ENCODE data around the gene KCNK6.

The KCNK6 gene

DNA sequence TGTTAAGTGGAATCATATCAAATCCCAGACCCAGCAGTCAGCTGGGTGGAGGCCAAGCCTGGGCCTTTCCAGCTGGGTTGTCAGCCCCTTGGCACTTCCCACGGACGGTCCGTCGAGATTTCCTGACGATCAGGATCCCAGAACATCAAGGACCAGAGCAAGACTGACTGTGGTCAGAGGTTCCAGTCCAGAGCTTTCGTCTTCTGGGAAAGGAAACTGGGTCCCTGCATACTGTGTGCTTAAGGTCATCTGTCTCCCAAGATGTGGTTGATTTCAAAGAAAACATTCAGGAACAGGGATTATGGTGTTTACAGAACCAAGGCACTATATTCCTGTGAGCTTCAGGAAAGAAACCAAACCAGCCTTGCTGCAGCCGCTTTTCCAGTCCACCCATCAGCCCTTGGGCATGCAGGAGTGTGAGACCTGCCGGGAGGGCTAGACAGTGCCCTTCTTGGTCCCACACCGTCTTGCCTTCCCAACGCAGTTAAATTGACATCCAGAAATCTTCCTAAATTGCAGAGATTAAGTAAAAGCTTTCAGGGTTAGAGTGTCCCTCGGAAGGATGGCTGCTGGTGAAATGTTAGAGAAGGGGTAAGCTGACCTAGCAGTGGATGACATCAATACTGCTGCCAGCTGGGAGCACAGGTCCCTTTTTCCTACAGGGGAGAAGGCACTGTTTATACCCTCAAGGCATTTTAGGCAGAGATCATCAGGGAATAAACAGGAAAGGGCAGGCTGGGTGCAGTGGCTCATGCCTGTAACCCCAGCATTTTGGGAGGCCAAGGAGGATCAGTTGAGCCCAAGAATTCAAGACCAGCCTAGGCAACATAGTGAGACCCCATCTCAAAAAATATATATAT lies 20.6 kb upstream of the KCNK6 start:
- FAIRE-seq = no peak

DNA sequence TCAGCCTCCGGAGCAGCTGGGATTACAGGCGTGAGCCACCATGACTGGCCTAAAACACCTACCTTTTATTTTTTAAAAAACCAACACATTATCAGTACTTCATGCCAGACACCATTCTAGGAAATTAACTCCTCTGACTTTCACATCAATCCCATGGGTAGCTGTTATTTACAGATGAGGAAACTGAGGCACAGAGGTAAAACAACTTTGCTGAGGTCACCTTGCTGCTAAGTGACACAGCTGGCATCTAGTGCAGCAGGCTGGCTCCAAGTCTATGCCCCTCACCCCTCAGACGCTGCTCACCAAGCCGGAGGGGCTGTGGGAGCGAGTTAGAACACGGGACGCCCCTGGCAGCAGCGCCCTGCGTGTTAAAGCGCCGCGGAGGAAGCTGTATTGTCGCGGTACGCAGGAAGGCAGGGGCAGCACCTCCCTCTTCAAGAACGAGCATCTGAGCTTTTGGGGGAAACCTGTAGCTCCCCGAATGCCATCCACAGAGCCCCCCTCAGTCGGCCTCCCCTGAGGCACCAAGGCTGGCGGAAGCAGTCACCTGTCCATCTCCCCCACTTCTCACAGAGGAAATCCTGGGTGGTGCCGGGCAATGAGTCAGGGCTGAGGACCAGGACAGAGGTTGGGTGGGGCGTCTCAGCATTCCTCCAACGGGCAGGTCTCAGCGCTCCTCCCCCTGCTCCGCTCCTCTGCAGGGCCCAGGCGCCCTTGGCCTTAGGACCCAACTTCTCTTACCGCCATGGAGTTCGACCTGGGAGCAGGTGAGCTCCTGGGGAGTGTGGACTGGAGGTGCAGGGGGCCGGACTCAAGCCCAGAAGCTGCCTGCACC lies 15.9 kb upstream of the KCNK6 start, which contains the start of gene C19orf33:
Gene C19orf33 (plus strand): TSS at position 735 of the 835 bp plus-strand sequence. CDS start 11 bp downstream, at position 746.
- FAIRE-seq = no peak

- no peak for FAIRE-seq
Measured at GRCh38 chr19:38304352-38304865, 15.2 kb upstream of the KCNK6 start.

DNA sequence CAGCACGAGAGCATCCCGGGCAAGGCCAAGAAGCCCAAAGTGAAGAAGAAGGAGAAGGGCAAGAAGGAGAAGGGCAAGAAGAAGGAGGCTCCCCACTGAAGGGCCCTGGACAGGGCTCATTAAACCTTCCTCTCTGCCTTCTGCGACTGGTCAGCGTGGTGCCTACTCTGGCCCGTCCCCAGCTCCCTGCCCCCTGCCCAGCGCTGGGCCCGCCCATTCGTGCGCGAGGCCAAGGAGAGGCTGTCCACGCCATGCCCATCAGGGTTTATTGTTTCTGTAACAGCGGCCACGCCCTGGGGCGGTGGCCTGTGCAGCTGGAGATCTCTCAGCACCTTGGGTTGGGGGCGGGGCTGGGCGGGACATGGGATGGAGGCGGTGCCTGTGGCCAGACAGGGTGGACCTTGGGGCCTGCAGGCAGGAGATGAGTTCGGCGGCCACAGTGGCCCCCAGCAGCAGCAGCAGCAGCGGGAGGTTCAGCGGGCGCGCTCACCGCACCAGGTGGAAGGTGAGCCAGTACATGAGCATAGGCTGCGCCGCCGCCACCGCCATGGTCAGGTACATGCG lies 14.7 kb upstream of the KCNK6 start:
- no peak for FAIRE-seq

DNA sequence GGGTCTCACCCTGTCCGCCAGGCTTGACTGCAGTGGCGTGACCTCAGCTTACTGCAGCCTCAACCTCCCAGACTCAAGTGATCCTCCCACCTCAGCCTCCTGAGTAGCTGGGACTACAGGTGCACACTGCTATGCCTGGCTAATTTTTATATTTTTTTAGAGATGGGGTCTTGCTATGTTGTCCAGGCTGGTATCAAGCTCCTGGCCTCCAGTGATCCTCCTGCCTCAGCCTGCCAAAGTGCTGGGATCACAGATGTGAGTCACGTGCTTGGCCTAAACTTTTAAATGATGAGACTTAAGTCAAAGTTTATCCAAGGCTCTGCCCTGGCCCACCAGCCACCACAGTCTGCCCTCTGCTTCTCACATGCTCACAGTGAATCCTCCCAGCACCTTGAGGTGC lies 13.4 kb upstream of the KCNK6 start:
- FAIRE-seq = no peak

GRCh38 chr19:38307076-38307475 lies 12.6 kb upstream of the KCNK6 start:
- no peak for FAIRE-seq

- no peak for FAIRE-seq
Measured at GRCh38 chr19:38307597-38307996, 12.0 kb upstream of the KCNK6 start.

DNA sequence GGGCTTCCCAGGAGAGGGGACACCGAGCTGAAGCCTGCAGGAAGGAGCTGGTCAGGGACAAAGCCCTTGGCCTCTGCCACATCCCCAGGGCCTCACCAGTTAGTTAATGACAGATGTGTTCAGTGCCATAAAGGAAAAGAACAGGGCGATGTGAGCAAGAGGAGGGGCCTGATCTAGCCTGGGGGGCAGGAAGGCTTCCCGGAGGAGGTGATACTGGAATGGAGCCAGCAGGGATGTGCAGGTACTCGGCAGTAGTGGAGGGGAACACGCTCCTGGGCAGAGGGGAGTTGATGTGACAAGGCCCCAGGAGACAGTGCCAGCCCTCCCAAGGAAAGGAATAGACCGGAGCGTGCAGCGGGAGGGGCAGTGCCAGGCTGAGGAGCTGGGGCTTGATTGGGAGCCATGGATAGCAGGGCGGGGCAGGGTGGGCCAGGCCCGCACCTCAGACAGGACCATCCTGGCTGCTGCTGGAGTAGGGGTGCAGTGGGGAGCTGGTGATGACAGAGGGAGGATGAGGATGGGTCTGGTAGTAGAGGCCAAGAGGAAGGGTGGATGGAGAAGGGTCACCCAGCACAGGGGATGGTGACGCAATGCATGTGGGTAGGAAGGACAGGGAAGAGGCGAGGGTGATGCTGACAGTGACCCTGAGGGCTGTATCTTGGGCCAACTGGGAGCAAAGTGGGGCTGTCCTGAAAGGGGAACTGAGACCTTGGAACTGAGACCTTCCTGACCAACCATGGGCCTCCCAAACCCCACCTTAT lies 11.5 kb upstream of the KCNK6 start:
- no peak for FAIRE-seq

DNA sequence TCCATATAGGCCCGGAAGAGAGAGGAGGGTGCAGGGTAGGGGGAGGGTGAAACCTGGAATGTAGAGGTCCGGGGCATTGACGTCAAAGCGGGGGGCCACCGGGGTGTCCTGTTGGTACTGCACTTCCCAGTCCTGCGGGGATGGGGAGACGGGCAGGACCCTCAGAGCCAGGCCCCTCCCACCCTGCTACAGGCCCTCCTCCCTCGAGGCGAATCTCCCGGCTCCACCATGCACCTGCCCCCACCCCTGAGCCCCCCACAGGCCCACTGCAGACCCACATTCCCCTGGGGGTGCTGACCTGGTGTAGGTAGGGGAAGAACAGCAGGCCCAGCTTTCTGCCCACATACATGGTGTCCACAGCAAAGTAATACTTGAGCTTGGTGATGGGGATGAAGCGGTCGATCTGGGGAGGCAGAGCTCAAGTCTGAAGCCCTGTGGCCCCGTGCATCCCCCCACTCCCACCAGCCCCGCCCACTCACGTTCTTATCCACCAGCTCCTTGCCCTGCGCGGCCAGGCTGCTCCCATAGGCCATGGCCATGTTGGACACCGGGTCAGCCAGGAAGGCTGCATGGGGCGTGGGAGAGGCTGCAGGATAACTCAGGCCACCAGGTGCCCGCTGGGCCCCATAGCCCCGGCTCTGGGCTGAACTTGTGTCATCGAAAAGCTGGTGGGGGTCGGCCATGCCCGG lies 10.6 kb upstream of the KCNK6 start:
- no peak for FAIRE-seq

- FAIRE-seq = no peak
Measured at GRCh38 chr19:38309615-38310278, 9.9 kb upstream of the KCNK6 start.

- no peak for FAIRE-seq
Measured at GRCh38 chr19:38310279-38310670, 9.4 kb upstream of the KCNK6 start.

- no peak for FAIRE-seq
Measured at GRCh38 chr19:38310986-38311385, 8.7 kb upstream of the KCNK6 start.

DNA sequence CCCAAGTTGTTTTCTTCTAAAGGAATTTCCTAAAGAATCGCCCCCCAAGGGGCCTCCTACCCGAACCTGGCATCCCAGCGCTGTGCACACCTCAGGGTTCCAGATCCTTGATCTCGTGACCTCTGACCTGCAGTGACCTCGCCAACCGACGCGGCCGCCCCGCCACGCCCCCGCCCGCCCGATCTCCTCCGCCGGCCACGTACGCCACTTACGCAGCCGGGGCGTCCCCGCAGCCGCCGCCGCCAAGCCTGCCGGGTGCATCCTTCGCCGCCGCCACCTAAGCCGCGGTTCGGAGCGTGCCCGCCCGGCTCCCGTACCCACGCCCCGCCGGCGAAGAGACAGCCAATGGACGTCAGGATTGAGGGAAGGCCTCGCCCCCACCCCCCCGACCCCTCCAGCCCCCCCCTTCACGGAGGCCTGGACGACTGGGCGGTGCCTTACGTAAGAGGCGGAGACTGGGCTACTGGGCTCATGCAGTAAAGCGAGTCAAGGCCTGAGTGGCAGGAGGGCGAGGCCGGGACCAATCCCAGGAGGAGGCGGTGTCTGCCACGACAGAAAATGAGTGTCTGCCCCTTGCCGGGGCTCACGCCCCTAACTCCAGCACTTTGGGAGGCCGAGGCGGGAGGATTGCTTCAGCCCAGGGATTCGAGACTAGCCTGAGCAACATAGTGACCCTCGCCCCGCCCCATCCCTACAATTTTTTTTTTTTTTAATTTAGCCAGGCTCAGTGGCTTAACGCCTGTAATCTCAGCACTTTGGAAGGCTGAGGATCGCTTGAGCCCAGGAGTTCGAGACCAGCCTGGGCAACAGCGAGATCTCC lies 3.8 kb upstream of the KCNK6 start, which contains the start of gene YIF1B:
Gene YIF1B (minus strand): TSS at position 291 of the 820 bp plus-strand sequence. CDS start 30 bp downstream, at position 261.
- FAIRE-seq = no peak

DNA sequence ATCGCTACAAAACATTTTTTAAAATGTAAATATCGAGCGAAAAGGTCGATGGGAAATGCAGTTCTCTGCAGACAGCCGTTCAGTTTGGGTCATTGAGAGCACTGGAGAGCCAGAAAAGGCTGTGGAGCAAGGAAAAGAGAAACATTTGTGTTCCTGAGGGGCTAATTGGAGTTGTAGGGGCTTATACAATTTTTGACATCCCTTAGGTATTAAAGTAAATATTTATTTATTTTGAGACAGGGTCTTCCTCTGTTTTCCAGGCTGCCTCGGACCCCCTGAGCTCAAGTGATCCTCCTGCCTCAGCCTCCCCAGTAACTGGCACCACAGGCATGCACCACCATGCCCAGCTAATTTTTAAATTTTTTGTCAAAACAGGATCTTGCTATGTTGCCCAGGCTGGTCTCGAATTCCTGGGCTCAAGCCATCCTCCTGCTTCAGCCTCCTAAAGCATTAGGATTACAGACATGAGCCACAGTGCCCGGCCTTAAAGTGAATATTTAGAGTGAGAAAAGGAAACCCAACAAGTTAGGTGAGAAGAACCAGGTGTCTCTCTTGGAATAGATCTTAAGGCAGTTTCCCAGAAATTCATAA lies 3.1 kb upstream of the KCNK6 start:
- no peak for FAIRE-seq

GRCh38 chr19:38317104-38317612 lies 2.5 kb upstream of the KCNK6 start:
- no peak for FAIRE-seq

GRCh38 chr19:38318660-38319059 lies 985 bp upstream of the KCNK6 start:
- FAIRE-seq = no peak

DNA sequence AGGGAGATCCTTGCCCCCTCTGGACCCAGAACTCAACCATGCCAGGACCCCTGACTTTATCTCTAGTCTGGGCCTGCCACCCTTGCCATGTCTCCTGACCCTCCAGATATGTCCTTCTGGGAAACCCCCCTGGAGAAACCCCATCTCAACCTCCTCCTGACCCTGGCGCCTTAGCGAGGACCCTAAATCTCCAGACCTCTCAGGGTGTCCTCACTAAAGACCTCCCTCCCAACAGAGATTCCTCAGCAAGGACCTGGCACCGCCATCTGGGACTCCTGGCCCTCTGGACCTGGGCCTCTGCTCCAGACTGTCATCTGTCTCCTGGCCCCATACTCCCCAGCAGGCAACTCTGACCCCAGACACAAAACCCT lies 1.3 kb downstream of the KCNK6 start:
- FAIRE-seq = no peak

DNA sequence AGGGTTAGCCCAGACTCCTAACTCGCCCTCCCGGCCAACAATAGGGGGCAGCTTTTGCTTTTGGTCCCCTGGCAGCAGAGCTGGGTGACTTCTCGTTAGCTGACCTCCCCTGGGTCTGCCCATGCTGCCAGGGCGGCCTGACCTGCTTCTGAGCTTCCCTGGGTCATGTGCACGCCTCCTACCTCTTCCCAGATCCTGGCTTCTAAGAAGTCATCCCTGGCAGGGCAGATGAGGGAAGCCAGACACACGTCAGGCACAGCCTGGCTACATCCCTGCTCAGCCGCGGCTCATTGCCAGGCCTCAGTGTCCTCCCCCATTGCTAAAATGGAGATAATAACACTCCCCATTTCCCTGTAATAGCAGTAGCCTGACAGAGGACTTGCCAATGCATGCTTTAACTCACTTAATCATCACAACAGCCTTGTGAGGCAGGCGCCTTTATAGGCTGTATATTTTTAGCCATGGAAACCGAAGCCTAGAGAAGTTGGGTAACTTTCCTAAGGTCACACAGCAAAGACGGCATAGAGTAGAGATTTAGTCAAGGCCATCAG lies 2.1 kb downstream of the KCNK6 start:
- FAIRE-seq = no peak

DNA sequence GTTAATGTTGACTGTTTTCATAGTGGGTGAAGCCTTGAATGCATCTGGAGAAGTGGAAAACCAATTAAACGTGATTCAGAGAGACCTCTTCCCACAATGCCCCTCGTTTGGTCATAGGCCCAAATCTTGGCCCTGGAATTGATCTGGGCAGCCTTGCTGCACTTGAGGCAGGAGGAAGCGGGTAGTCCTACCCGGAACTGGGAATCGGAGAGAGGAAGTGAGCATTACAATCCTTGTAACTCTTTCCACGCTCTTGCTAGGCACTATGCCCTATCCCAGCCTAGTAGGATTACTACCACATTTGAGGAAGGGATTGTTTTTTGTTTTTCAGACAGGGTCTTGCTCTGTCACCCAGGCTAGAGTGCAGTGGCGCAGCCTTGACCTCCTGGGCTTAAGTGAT lies 3.6 kb downstream of the KCNK6 start:
- FAIRE-seq = no peak
